Right cardiac atrium (tissue), 5 donors: Measurements from ENCODE around the gene PRKAR1A. TPM values are rescaled to one million over a fixed set of nuclear protein-coding genes. Genes with fewer than 3 reads are reported as not detected.
A peak's percentile ranks its signal among the peaks of the same experiment; 100 is the strongest.

ENCODE experiments used
- ATAC-seq, 2 donors: fragments of 200-7000 bp; cut with Tn5 transposase; one replicate each; pipeline versions ENCODE4 v1.8.0 to v1.9.1; 2020; ENCODE audit warnings: moderate library complexity in 2 of 2, mild to moderate bottlenecking in 1 of 2
- DNase-seq, 3 donors: peaks; one replicate each; pipeline ENCODE4 v3.0.0-alpha.2; 2020
- H3K27ac ChIP-seq: one replicate; pipeline ENCODE4 v1.5.1; 2013; ENCODE audit warnings: mild to moderate bottlenecking, low read length, control low read depth, moderate library complexity
- H3K27me3 ChIP-seq: one replicate; pipeline ENCODE4 v1.6.1; 2013; ENCODE audit not compliant: control insufficient read depth, insufficient read depth
- H3K4me1 ChIP-seq: one replicate; pipeline ENCODE4 v1.6.1; 2013; ENCODE audit warnings: low read length; ENCODE audit not compliant: control insufficient read depth, insufficient read depth
- H3K4me3 ChIP-seq: one replicate; pipeline ENCODE4 v1.5.1; 2013; ENCODE audit warnings: low read length, control low read depth
- H3K9me3 ChIP-seq: one replicate; pipeline ENCODE4 v1.6.1; 2013; ENCODE audit warnings: low read length; ENCODE audit not compliant: control insufficient read depth
- WGBS: extraction: QIAGEN DNeasy Blood & Tissue Kit; methylation state at CpG from one replicate; pipeline ENCODE4 v1.1.7; 2013; 5-methylcytosine and 5-hydroxymethylcytosine counted together
- intact Hi-C, 4 donors: fragments of 100-400 bp; cut with DNase I; formaldehyde crosslinking; loops; one replicate each; pipeline versions ENCODE4 v1.11.0 to v1.14.0; 2022 to 2023
- polyA plus RNA-seq: library from polyadenylated mRNA; stranded (reverse); fragments of 200-250 nt; gene quantifications from one replicate; pipeline ENCODE4 v1.2.3, GENCODE V29; 2013
- total RNA-seq, 4 donors: library from RNA; stranded (reverse); fragmentation: NEBNext Ultra II Directional; extraction: Animal tissue kit (Norgen Biotek cat#: 25700); gene quantifications; one replicate each; pipeline ENCODE4 v1.2.1, GENCODE V29; 2021
- donor health status: healthy with polysubstance abuse.
- donor health status: DM: no; HTN: yes; CAD: no.
- donor health status: DM: no; HTN: no; CAD: no.
- donor health status: DM: no; HTN: yes; CAD: no; lungs with severe emphysema.
- donor health status: DM: yes; HTN: yes; CAD: no.

PRKAR1A gene
- total and polyA plus RNA-seq, 5 donors, result 187 to 768 (median 582) TPM

- no peaks in the 10 kb centered on the region for H3K9me3 ChIP-seq
- no peaks in the 10 kb centered on the region for H3K4me1 ChIP-seq
- H3K4me3 ChIP-seq, result no peak overlapping the region
- H3K27me3 ChIP-seq, result no peaks in the 10 kb centered on the region
- no peak overlapping the region for H3K27ac ChIP-seq
- WGBS, result 89% methylated on average over 6 of the region's 6 CpGs
- peak; percentile 3 to 9 for ATAC-seq
- intact Hi-C loops, result loop anchor here in 1 of 4 donors (10.0 kb wide), 1 partner anchor 213 kb away; no protein-coding TSS in a partner anchor
- DNase-seq, result no peak
These were observed 29.6 kb downstream of the PRKAR1A start for GRCh38 chr17:68541816-68542215.

- Histone ChIP-seq H3K4me3 (no peak overlapping the region), H3K9me3 (no peaks in the 10 kb centered on the region), H3K4me1 (no peaks in the 10 kb centered on the region), H3K27ac (no peak overlapping the region), H3K27me3 (no peaks in the 10 kb centered on the region)
- ATAC-seq, result peak in 1 of 2 donors; percentile 9
- WGBS, result 95% methylated on average over 13 of the region's 13 CpGs
- intact Hi-C loops, result loop anchor here in 1 of 4 donors (10.0 kb wide), 1 partner anchor 212 kb away; no protein-coding TSS in a partner anchor
- no peak for DNase-seq
These were observed 30.7 kb downstream of the PRKAR1A start for GRCh38 chr17:68542698-68543463.

GRCh38 chr17:68544111-68544915 lies 32.1 kb downstream of the PRKAR1A start:
- whole genome bisulfite sequencing, result 63% methylated on average over 12 of the region's 12 CpGs
- no peak for ATAC-seq
- intact Hi-C loops, result loop anchor here in 1 of 4 donors (10.0 kb wide), 1 partner anchor 210 kb away; no protein-coding TSS in a partner anchor

GRCh38 chr17:68556551-68556950 lies 44.3 kb downstream of the PRKAR1A start:
- Histone ChIP-seq H3K4me3 (no peak overlapping the region), H3K9me3 (no peaks in the 10 kb centered on the region), H3K27me3 (no peaks in the 10 kb centered on the region), H3K27ac (no peak overlapping the region), H3K4me1 (no peaks in the 10 kb centered on the region)
- DNase-seq (no peak), ATAC-seq (no peak)
- 92% methylated on average over 4 of the region's 4 CpGs for WGBS
- intact Hi-C loops, result no loop called here

More at GRCh38 chr17:68544111-68544915, 32.1 kb downstream of the PRKAR1A start:
- Histone ChIP-seq H3K27ac (no peak overlapping the region), H3K9me3 (no peaks in the 10 kb centered on the region), H3K4me3 (no peak overlapping the region), H3K4me1 (no peaks in the 10 kb centered on the region), H3K27me3 (no peaks in the 10 kb centered on the region)
- no peak for DNase-seq

GRCh38 chr17:68559316-68559715 lies 47.1 kb downstream of the PRKAR1A start:
- Histone ChIP-seq H3K4me3 (no peak overlapping the region), H3K9me3 (no peaks in the 10 kb centered on the region), H3K4me1 (no peaks in the 10 kb centered on the region), H3K27ac (no peak overlapping the region), H3K27me3 (no peaks in the 10 kb centered on the region)
- 9% methylated on average over 1 of the region's 1 CpG for WGBS
- intact Hi-C loops, result no loop called here
- no peak for ATAC-seq
- no peak for DNase-seq

GRCh38 chr17:68560966-68561720 lies 48.9 kb downstream of the PRKAR1A start:
- DNase-seq, result no peak
- no peaks in the 10 kb centered on the region for H3K27me3 ChIP-seq
- H3K4me1 ChIP-seq, result no peaks in the 10 kb centered on the region
- no peak overlapping the region for H3K27ac ChIP-seq
- intact Hi-C loops, result no loop called here
- H3K9me3 ChIP-seq, result no peaks in the 10 kb centered on the region
- H3K4me3 ChIP-seq, result no peak overlapping the region
- ATAC-seq, result no peak
- WGBS, result 40% methylated on average over 3 of the region's 3 CpGs

GRCh38 chr17:68562736-68563135 lies 50.5 kb downstream of the PRKAR1A start:
- intact Hi-C loops, result no loop called here

GRCh38 chr17:68564415-68565111 lies 52.3 kb downstream of the PRKAR1A start:
- H3K27ac ChIP-seq, result no peak overlapping the region
- H3K9me3 ChIP-seq, result no peaks in the 10 kb centered on the region
- intact Hi-C loops, result no loop called here
- H3K4me1 ChIP-seq, result no peaks in the 10 kb centered on the region
- WGBS, result 93% methylated on average over 8 of the region's 8 CpGs
- ATAC-seq (no peak), DNase-seq (no peak)
- H3K27me3 ChIP-seq, result no peaks in the 10 kb centered on the region
- no peak overlapping the region for H3K4me3 ChIP-seq

More at GRCh38 chr17:68562736-68563135, 50.5 kb downstream of the PRKAR1A start:
- no peak for ATAC-seq
- DNase-seq, result no peak
- Histone ChIP-seq H3K4me1 (no peaks in the 10 kb centered on the region), H3K9me3 (no peaks in the 10 kb centered on the region), H3K4me3 (no peak overlapping the region), H3K27ac (no peak overlapping the region), H3K27me3 (no peaks in the 10 kb centered on the region)
- WGBS, result 86% methylated on average over 4 of the region's 4 CpGs

- DNase-seq (no peak), ATAC-seq (no peak)
- Histone ChIP-seq H3K27ac (no peak overlapping the region), H3K27me3 (no peaks in the 10 kb centered on the region), H3K4me1 (no peaks in the 10 kb centered on the region), H3K9me3 (no peaks in the 10 kb centered on the region), H3K4me3 (no peak overlapping the region)
- WGBS, result 60% methylated on average over 3 of the region's 3 CpGs
- intact Hi-C loops, result no loop called here
These were observed 53.6 kb downstream of the PRKAR1A start for GRCh38 chr17:68565661-68566441.

GRCh38 chr17:68566442-68566738 lies 54.2 kb downstream of the PRKAR1A start:
- WGBS, result 73% methylated on average over 2 of the region's 2 CpGs
- H3K4me3 ChIP-seq, result no peak overlapping the region

More at GRCh38 chr17:68566442-68566738, 54.2 kb downstream of the PRKAR1A start:
- no peak for DNase-seq
- Histone ChIP-seq H3K27ac (no peak overlapping the region), H3K27me3 (no peaks in the 10 kb centered on the region), H3K4me1 (no peaks in the 10 kb centered on the region), H3K9me3 (no peaks in the 10 kb centered on the region)
- ATAC-seq, result no peak
- intact Hi-C loops, result no loop called here
